ENCODE measurements around the gene MYT1. TPM values are rescaled to one million over a fixed set of nuclear protein-coding genes. Genes with fewer than 3 reads are reported as not detected.
"Not testable (repeated sequence)": the region's sequence is repeated elsewhere in the genome, so short reads cannot be mapped to it uniquely, and the experiment has no call there.

MYT1 gene
- total RNA-seq, 1 experiment from 2014 or later: not detected

DNA sequence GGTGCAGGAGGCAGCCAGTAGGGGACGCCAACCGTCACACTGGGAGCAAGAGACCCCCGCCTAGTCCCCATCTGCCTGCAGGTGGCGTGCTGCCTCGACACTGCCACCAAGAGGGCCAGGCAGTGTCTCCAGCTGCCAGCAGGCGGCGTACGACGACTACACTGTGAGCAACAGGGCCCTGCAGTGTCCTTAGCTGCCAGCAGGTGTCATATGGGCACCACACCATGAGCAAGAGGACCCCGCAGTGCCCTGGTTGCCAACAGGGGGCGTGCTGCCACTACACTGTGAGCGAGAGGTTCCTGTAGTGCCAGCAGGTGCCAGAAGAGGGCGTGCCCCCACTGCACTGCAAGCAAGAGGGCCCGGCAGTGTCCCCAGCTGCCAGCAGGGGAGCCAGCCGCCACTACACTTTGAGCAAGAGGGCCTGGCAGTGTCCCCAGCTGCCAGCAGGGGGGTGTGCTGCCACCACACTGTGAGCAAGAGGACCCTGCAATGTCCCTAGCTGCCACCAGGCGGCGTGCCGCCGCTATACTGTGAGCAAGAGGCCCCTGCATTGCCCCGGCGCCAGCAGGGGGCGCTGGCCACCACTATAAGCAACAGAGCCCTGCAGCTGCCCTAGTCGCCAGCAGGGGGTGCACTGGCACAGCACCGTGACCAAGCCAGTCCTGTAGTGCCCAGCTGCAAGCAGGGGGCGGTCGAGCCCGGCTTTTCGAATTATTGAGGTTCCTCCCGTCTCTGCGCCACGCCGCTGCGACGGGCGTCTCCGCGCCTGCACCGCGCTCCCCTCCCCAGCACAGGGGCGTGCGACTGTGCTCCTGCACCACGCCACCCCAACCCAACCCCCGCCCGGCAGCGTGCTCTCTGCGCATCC lies 121.6 kb downstream of the MYT1 start:
- H3K4me1 ChIP-seq (replicated peaks; ENCODE audit: insufficient read depth); H4K20me1 ChIP-seq (ENCODE audit: insufficient read depth); POLR2A ChIA-PET (ENCODE audit: unreplicated experiment); H3K79me2 ChIP-seq (ENCODE audit: low read depth); CTCF ChIA-PET; H3K9me3 ChIP-seq (ENCODE audit: insufficient read depth, low read depth); H3K9me2 ChIP-seq (ENCODE audit: insufficient read depth); H2AFZ ChIP-seq; H3K4me2 ChIP-seq; H3K36me3 ChIP-seq (ENCODE audit: low read depth); H3K4me3 ChIP-seq; BruUV-seq (replicated peaks); H3K27ac ChIP-seq; intact Hi-C loops (cut with micrococcal nuclease; ENCODE audit: unreplicated experiment): not testable (repeated sequence)
- peak; percentile 58 to 67 for DNase-seq
- H3K27me3 ChIP-seq (ENCODE audit: insufficient read depth, low read depth): peaks cover 25% of the 10 kb centered on the region
- TF ChIP-seq, protein P1, sequence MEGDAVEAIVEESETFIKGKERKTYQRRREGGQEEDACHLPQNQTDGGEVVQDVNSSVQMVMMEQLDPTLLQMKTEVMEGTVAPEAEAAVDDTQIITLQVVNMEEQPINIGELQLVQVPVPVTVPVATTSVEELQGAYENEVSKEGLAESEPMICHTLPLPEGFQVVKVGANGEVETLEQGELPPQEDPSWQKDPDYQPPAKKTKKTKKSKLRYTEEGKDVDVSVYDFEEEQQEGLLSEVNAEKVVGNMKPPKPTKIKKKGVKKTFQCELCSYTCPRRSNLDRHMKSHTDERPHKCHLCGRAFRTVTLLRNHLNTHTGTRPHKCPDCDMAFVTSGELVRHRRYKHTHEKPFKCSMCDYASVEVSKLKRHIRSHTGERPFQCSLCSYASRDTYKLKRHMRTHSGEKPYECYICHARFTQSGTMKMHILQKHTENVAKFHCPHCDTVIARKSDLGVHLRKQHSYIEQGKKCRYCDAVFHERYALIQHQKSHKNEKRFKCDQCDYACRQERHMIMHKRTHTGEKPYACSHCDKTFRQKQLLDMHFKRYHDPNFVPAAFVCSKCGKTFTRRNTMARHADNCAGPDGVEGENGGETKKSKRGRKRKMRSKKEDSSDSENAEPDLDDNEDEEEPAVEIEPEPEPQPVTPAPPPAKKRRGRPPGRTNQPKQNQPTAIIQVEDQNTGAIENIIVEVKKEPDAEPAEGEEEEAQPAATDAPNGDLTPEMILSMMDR (conservative IDR thresholded peaks at IDR 0.05): peak; percentile 94
- H3F3A ChIP-seq (ENCODE audit: insufficient read depth, low read depth): 0 out of 2 replicates have a peak, but pooled peaks cover 16% of the 10 kb centered on the region

DNA sequence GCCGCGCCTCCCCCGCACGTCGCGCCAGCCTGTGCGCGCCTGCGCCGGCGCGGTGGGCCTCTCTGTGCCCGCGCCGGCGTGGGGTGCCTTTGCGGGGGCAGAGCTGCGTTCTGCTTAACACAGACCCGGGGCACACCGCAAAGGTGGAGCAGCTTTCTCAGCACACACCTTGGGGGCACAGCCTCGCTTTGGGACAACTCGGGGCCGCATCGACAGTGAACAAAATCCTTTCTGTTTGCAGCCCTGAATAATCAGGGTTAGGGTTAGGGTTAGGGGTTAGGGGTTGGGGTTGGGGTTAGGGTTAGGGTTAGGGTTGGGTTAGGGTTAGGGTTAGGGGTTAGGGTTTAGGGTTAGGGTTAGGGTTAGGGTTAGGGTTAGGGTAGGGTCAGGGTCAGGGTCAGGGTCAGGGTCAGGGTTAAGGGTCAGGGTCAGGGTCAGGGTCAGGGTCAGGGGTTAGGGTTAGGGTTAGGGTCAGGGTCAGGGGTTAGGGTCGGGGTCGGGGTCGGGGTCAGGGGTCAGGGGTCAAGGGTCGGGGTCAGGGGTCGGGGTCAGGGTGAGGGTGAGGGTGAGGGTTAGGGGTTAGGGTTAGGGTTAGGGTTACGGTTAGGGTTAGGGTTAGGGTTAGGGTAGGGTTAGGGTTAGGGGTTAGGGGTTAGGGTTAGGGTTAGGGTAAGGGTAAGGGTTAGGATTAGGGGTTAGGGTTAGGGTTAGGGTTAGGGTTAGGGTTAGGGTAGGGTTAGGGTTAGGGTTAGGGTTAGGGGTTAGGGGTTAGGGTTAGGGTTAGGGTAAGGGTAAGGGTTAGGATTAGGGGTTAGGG lies 122.4 kb downstream of the MYT1 start:
- H3K4me2 ChIP-seq; H2AFZ ChIP-seq; H3K79me2 ChIP-seq (ENCODE audit: low read depth); H4K20me1 ChIP-seq (ENCODE audit: insufficient read depth); POLR2A ChIA-PET (ENCODE audit: unreplicated experiment); H3K36me3 ChIP-seq (ENCODE audit: low read depth); H3K9me2 ChIP-seq (ENCODE audit: insufficient read depth); H3K27ac ChIP-seq; BruUV-seq (replicated peaks); intact Hi-C loops (cut with micrococcal nuclease; ENCODE audit: unreplicated experiment); H3K9me3 ChIP-seq (ENCODE audit: insufficient read depth, low read depth); CTCF ChIA-PET; H3K4me3 ChIP-seq; H3K4me1 ChIP-seq (replicated peaks; ENCODE audit: insufficient read depth): not testable (repeated sequence)
- peak; percentile 10 to 31 for DNase-seq
- Histone ChIP-seq H3F3A (ENCODE audit: insufficient read depth, low read depth) (0 out of 2 replicates have a peak, but pooled peaks cover 16% of the 10 kb centered on the region), H3K27me3 (ENCODE audit: insufficient read depth, low read depth) (peaks cover 17% of the 10 kb centered on the region)

DNA sequence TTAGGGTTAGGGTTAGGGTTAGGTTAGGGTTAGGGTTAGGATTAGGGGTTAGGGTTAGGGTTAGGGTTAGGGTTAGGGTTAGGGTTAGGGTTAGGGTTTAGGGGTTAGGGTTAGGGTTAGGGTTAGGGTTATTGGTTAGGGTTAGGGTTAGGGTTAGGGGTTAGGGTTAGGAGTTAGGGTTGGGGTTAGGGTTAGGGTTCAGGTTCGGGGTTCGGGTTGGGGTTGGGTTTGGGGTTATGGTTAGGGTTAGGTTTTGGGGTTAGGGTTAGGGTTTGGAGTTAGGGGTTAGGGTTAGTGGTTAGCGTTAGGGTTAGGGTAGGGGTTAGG lies 123.0 kb downstream of the MYT1 start:
- H3K9me2 ChIP-seq (ENCODE audit: insufficient read depth); H3K4me1 ChIP-seq (replicated peaks; ENCODE audit: insufficient read depth); DNase-seq; intact Hi-C loops (cut with micrococcal nuclease; ENCODE audit: unreplicated experiment); H3K4me2 ChIP-seq; BruUV-seq (replicated peaks); H3K4me3 ChIP-seq; POLR2A ChIA-PET (ENCODE audit: unreplicated experiment); H2AFZ ChIP-seq; H3K9me3 ChIP-seq (ENCODE audit: insufficient read depth, low read depth); H3K36me3 ChIP-seq (ENCODE audit: low read depth); CTCF ChIA-PET; H3K27ac ChIP-seq; H4K20me1 ChIP-seq (ENCODE audit: insufficient read depth); H3K79me2 ChIP-seq (ENCODE audit: low read depth): not testable (repeated sequence)
- Histone ChIP-seq H3F3A (ENCODE audit: insufficient read depth, low read depth) (0 out of 2 replicates have a peak, but pooled peaks cover 16% of the 10 kb centered on the region), H3K27me3 (ENCODE audit: insufficient read depth, low read depth) (peaks cover 11% of the 10 kb centered on the region; the same call in 1 of the 2 replicates)

Other genes with a start within 250 kb of the MYT1 start
- gene UCKL1, start 208.0 kb upstream of the MYT1 start, total RNA-seq (2021): 51.7 and 55.1 TPM in 2 replicates
- gene ZNF512B, start 194.5 kb upstream of the MYT1 start, total RNA-seq (2021): 24.3 and 28.1 TPM in 2 replicates
- gene SAMD10, start 184.8 kb upstream of the MYT1 start, total RNA-seq (2021): 14.4 and 18.7 TPM in 2 replicates
- 103 and 111 TPM in 2 replicates for gene PRPF6, start 183.3 kb upstream of the MYT1 start, total RNA-seq (2021)
- 3.8 and 6.4 TPM in 2 replicates for gene C20orf204, start 128.3 kb upstream of the MYT1 start, total RNA-seq (2021)
- gene SOX18, start 114.8 kb upstream of the MYT1 start, total RNA-seq (2021): 0.83 TPM in 1 of 2 replicates, not detected in the other
- gene TCEA2, start 101.3 kb upstream of the MYT1 start, total RNA-seq (2021): 100 and 156 TPM in 2 replicates
- gene RGS19, start 84.9 kb upstream of the MYT1 start, total RNA-seq (2021): 33.3 and 39.2 TPM in 2 replicates
- gene OPRL1, start 84.4 kb upstream of the MYT1 start, total RNA-seq (2021): 1.5 and 2.7 TPM in 2 replicates
- gene LKAAEAR1, start 80.1 kb upstream of the MYT1 start, total RNA-seq (2021): not detected in 2 replicates
- gene NPBWR2, start 56.9 kb upstream of the MYT1 start, total RNA-seq (2021): not detected in 2 replicates
- gene PCMTD2, start 91.3 kb downstream of the MYT1 start, total RNA-seq (2021): 80.1 and 86.5 TPM in 2 replicates

Data from PC-9 (cell line).